Brain microvascular endothelial cell (primary cell): ENCODE measurements around the gene KCNMA1.

Experiments
- DNase-seq: peaks from one replicate; pipeline ENCODE4 v3.0.0-alpha.2; 2020
- H3K27ac ChIP-seq: fragments of 250-450 bp; sonication (Bioruptor Pico); 2 replicates; pipeline ENCODE4 v1.5.1; 2020; ENCODE audit warnings: mild to moderate bottlenecking, moderate library complexity
- H3K27me3 ChIP-seq: fragments of 250-450 bp; sonication (Bioruptor Pico); replicated peaks from 2 replicates; pipeline ENCODE4 v1.5.1; 2020; ENCODE audit warnings: mild to moderate bottlenecking
- H3K36me3 ChIP-seq: fragments of 250-450 bp; sonication (Bioruptor Pico); replicated peaks from 2 replicates; pipeline ENCODE4 v1.5.1; 2020; ENCODE audit warnings: mild to moderate bottlenecking
- H3K4me3 ChIP-seq: 2 replicates; pipeline ENCODE4 v1.5.1; 2011; ENCODE audit warnings: low read depth, mild to moderate bottlenecking, control low read depth, low read length, moderate library complexity
- CTCF ChIP-seq: IDR thresholded peaks from 2 replicates; pipeline ENCODE4 v1.5.1; 2011; ENCODE audit warnings: low read depth, mild to moderate bottlenecking, moderate library complexity, low read length, control low read depth, inconsistent platforms; ENCODE audit errors: missing control alignments
- in situ Hi-C: cut with HindIII; loops from 2 replicates; pipeline ENCODE4 v1.10.0; 2017; ENCODE audit warnings: low sequenced_read_pairs, low pct_ligation_motif_present

The KCNMA1 gene

GRCh38 chr10:76884673-76885275, 752.8 kb downstream of the KCNMA1 start:
- Histone ChIP-seq H3K36me3 (no peaks in the 10 kb centered on the region), H3K4me3 (no peak overlapping the region), H3K27me3 (no peaks in the 10 kb centered on the region), H3K27ac (no peak overlapping the region)
- in situ Hi-C loops, result no loop called here
- no peak for TF ChIP-seq CTCF
- DNase-seq, result no peak

GRCh38 chr10:76883596-76883995, 754.0 kb downstream of the KCNMA1 start:
- Histone ChIP-seq H3K27me3 (no peaks in the 10 kb centered on the region), H3K4me3 (no peak overlapping the region), H3K36me3 (no peaks in the 10 kb centered on the region), H3K27ac (no peak overlapping the region)
- in situ Hi-C loops, result no loop called here
- no peak for DNase-seq
- no peak for TF ChIP-seq CTCF

- no peak overlapping the region for H3K4me3 ChIP-seq
- no peak for TF ChIP-seq CTCF
- H3K27ac ChIP-seq, result no peak overlapping the region
- in situ Hi-C loops, result no loop called here
- no peak for DNase-seq
- no peaks in the 10 kb centered on the region for H3K27me3 ChIP-seq
- no peaks in the 10 kb centered on the region for H3K36me3 ChIP-seq
Observed at GRCh38 chr10:76882796-76883195, 754.8 kb downstream of the KCNMA1 start.

- no peak for TF ChIP-seq CTCF
- DNase-seq, result no peak
- H3K27ac ChIP-seq, result no peak overlapping the region
- in situ Hi-C loops, result no loop called here
- H3K27me3 ChIP-seq, result no peaks in the 10 kb centered on the region
- H3K36me3 ChIP-seq, result no peaks in the 10 kb centered on the region
- H3K4me3 ChIP-seq, result no peak overlapping the region
Observed at GRCh38 chr10:76882245-76882644, 755.4 kb downstream of the KCNMA1 start.

GRCh38 chr10:76881477-76882220, 756.0 kb downstream of the KCNMA1 start:
- Histone ChIP-seq H3K27ac (no peak overlapping the region), H3K27me3 (no peaks in the 10 kb centered on the region), H3K36me3 (no peaks in the 10 kb centered on the region), H3K4me3 (no peak overlapping the region)
- no peak for TF ChIP-seq CTCF
- in situ Hi-C loops, result no loop called here
- no peak for DNase-seq

GRCh38 chr10:76880931-76881330, 756.7 kb downstream of the KCNMA1 start:
- no peak for DNase-seq
- no peaks in the 10 kb centered on the region for H3K36me3 ChIP-seq
- H3K27ac ChIP-seq, result no peak overlapping the region
- H3K27me3 ChIP-seq, result no peaks in the 10 kb centered on the region
- in situ Hi-C loops, result no loop called here
- no peak for TF ChIP-seq CTCF
- no peak overlapping the region for H3K4me3 ChIP-seq
